ENCODE results near the gene RIOK3.
"Not testable (repeated sequence)": the region's sequence is repeated elsewhere in the genome, so short reads cannot be mapped to it uniquely, and the experiment has no call there.

RIOK3 gene

DNA sequence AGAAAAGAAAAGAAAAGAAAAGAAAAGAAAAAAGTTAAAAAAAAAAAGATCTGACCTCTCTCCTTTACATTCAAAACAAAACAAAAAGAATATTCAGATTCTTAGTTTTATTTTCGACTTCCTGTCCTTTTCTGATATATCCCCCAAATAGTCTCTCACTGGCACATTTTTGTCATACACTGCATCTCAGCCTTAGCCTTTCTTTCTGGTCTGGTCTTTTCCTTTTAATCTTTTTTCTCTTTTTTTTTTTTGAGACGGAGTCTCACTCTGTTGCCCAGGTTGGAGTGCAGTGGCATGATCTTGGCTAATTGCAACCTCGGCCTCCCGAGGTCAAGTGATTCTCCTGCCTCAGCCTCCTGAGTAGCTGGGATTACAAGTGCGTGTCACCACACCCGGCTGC is 1.6 kb upstream of the RIOK3 start:
- DNase-seq (ENCODE audit: low read depth), result no peak

DNA sequence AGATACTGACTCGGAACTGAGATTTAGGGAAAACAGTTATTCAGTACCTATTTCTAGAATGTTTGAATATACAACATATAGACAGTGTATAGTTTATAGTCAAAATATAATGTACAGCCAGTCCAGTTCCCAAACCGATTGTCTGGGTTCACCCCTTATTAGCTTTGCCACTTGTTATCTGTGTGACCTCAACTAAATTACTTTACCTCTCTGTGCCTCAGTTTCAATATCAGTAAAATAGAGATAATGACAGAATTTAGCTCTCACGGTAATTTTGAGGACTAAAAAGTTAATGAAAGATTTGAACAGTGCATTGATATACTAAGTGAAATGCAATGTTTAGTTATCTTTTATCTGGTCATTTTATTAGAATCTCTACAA is 750 bp upstream of the RIOK3 start:
- no peak for DNase-seq (ENCODE audit: low read depth)

DNA sequence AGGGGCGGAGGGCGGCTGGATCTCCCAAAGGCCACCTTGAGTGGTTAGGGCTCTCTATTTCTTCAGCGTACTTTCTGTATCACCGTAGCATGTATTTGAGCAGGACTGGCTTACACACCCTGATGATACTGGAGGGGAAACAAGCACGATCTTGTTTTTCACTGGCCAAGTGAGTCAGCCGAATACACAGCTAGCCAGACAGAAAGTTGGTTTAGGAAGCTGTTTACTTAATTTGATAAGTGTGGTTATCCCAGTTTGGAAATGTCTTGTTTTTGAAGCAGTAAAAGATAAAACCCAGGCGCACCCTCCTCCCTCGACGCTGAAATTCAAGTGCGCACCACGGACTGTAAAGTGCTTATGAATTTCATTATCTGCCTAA is 582 bp downstream of the RIOK3 start:
- DNase-seq (ENCODE audit: low read depth), result no peak

DNA sequence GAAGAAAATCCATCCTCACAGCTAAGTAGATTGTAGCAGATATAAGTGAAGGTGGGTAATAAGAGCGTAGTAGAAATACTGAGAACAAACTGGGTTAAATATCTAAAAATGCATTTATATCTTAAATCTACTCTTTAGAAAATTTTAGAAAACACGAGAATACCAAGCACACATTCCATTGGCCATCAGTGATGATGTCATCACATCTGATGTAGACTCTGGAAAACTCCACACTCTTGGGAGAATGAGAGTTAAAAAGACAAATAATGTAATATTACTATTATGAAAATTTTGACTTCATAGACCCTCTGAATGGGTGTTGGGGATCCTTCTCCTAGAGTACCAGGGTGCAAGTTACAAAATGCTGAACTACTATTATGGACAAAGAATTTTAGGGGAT is 3.7 kb downstream of the RIOK3 start:
- no peak for DNase-seq (ENCODE audit: low read depth)

DNA sequence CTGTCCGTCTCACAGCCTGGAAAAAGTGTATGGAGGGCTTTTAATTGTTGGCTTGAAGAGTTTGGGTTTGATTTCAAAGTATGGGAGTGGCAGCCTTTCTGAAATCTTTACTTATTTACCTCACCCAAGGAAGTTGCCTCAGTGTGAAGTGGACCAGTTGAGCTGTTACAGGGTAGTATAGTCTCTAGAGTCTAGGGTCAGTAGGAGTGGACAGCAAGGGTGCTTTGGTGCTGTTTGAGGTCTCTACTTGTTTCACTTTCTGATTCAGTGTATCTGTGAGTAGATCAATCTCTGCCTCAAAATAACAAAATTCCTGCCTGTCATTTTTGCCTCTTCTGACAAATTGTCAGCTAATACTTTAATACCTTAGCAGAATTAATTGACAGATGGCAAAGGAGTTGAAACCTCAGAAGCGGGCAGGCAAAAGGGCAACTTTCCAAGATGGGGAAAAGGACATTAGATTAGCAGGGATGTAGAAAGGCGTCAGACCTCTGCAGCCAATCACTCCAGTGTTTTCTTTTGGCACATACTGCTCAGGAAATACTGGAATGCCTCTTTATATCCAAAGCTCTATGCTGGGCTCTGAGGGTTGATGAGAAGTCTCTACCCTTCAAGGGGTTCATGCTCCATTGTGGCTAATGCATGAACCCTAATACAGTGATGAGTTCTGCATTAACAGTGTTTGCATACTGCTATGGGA is 5.9 kb downstream of the RIOK3 start:
- DNase-seq (ENCODE audit: low read depth), result no peak

DNA sequence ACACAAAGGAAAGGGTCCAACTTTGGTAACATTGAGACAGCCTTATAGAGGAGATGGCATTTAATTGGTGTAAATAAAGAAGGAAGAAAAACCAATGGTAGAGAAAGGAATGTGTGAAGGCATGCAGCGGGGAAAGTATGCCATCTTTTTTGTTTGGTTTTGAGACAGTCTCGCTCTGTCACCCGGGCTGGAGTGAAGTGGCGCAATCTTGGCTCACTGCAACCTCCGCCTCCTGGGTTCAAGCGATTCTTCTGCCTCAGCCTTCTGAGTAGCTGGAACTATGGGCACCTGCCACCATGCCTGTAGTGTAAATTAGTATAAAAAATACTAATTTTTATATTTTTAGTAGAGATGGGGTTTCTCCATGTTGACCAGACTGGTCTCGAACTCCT is 6.4 kb downstream of the RIOK3 start:
- DNase-seq (ENCODE audit: low read depth), result no peak

DNA sequence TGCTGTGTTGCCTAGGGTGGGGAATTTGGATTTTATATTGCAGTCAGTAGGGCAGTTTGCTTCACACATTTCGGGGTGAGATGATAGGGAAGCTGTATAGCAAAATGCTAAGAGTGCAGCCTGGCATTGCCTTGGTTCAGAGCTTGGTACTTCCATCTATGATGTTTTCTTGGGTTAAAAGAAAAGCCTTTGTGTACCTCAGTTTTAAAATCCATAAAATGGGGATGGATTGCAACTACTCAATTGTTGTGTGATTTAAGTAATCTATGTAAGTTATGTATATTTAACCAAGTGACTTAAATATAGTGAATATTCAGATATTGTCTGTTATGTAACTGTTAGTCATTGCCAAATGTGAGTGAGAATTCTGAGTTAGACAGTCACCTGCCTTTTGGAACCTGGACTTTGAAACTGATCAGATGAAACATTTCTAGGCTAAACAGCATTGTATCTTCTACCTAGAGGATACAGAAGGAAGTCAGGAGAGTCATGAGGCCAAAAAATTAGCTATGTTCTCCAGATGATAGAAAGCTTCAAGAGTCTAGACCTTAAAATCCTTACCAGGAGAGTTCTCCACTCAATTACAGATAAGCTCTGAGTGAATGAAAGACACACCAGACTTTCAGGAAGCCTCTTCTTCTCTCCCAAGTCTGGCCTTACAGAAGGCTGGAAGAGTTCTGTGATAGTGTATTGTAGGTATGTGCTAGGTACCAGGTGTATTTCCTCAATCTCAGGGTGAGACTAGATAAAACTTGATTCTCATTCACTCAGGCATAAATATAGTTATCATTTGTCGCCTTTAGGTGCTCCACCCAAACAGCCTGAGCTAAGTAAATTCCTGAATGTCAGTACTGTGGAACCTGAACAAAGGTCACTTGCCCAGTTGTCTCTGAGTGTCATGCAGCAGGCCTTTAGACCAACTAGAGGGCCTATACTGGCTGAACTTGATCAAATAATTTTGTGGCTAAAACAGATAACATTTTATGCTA is 7.5 kb downstream of the RIOK3 start:
- DNase-seq (ENCODE audit: low read depth), result no peak

DNA sequence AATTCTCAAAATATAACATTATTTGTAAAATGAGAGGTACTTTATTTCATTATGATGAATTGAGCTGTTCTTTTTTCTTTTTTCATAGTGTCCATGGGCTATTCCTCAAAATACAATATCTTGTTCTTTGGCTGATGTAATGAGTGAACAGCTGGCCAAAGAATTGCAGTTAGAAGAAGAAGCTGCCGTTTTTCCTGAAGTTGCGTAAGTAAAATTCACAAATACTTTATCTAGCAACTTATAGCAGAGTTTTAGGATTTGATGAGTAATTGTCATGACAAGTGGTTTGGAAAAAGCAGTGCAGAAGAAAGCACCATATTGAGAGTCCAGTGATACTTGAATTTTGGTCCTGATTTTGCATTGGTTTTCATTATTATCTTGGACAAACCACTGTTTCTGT is 9.8 kb downstream of the RIOK3 start:
- no peak for DNase-seq (ENCODE audit: low read depth)

DNA sequence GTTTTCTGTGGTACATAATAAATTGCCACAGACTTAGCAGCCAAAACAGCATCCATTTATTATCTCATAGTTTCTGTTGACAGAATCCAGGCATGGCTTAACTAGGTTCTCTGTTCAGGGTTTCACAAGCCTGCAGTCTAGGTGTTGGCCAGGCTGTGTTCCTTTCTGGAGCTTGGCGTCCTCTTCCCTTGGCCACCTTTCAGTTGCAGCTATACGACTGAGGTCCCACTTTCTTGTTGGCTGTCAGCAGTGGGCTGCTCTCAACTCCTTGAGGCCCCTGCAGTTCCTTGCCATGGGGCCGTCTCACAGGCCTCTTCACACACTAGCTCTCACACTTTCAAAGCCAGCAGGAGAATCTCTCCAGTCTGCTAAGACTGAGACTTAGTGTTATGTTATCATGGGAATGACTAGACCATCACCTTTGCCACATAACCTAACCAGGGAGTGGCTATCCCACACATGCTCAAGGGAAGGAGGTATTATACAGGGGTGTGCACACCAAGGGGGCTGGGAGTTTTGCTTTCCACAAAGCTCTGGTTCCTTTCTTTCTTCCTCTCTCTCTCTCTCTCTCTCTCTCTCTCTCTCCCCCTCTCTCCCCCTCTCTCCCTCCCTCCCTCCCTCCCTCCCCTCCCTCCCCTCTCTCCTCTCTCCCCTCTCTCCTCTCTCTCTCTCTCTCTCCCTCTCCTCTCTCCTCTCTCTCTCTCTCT is 15.8 kb downstream of the RIOK3 start:
- DNase-seq (ENCODE audit: low read depth), result no peak

DNA sequence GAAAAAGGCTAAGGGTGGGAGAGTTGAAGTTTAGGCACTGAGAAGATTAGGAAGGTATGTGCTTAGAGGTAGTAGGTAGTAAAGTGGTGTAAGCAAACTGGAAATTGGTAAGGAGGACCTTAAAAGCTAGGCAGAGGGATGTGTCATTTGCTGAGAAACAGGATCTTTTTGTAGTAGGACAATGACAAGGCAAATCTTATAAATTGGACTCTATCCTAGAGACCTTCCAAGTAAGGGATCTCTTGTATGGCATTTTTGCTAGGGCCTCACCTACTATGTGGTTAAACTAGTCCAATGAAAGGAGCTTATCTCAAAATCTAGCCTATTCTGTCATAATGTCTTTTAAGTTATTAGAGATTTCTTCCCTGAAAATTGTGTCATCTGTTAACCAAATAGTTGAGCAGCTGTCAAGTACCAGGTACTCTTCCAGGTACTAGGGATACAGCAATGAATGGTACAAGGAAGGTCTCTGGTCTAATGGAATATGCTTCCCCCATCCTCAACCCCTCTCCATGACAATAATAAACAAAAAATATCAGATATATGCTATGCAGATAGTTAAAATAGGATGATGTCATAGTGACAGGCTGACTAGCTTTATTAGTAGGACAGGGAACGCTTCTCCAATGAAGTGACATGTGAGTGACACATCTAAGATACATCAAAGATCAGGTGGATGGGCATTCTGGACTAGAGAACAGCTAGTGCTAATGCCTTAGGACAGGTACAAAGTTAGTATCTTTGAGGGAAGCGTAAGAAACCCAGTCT is 17.7 kb downstream of the RIOK3 start:
- DNase-seq (ENCODE audit: low read depth), result no peak

DNA sequence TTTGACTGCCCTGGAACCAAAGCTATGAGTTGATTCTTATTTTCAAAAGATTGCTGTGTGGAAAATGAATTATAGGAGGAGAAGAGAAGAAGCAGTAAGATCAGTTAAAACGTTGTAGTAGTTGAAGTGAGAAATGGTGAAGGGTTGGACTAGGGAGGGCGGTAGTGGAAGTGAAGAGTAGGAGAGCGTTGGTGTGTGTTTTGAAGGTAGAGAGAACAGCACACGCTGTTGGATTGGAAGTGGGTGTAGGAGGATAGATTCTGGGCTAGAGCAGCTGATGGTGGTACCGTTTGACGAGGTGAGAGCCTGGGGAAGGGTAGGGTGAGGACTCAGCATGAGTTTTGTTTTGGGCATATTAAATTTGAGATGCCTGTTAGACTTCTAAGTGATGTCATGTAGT is 18.4 kb downstream of the RIOK3 start:
- DNase-seq (ENCODE audit: low read depth), result no peak

DNA sequence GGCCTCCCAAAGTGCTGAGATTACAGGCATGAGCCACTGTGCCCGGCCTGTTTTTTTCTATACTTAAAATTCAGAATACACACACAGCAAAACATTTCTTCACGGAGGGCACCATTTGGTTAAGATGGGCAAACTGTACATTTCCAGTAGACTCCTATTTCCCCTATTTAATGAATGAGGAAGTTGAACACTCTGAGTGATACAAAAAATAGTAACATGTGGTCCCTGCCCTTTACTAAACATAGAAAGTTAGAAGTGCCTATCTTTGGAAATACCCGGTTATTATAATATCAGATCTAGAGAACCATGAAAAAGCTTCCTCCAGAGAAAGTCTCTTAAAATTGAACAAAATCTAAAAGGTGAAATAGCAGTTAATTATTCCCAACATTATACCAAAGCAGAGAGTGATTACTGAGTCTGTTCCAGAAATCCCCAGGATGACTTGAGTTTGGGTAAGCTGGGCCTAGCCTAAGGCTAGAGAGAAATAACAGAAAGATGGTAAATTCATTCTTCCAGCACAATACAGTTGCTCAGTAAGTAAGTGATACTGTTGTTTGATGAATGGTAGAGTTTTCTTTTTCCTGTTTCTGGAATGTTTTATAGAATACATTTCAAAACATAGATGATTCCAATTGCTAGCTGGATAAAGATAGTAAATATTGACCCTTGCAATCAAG is 26.9 kb downstream of the RIOK3 start:
- no peak for DNase-seq (ENCODE audit: low read depth)

DNA sequence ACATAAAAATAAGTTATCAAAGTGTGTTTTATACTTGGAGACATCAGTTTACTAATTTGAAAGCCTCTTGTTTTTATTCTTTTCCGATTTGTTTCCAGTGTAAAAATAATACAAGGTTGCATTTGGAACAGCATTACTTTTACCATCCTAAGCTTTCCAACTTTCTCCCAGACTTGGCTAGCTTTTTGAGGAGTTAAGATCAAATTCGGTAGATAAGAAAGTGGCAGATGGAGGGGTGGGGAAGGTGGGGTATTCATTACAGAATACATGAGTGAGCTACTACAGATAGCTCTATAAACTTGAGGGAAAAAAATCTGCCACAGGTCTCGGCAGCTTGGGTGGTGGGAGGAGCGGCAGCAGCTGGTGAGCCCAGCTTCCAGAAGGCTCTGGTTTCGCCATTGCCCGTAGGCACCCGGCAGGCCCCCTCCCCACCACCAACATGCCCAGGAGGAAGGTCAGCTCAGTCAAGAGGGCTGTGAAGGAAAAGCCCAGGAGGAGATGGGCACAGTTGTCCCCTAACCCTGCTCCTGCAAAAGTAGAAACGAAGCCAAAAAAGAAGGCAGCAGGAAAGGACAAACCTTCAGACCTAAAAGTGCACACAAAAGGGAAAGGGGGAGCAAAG is 31.6 kb downstream of the RIOK3 start:
- no peak for DNase-seq (ENCODE audit: low read depth)

DNA sequence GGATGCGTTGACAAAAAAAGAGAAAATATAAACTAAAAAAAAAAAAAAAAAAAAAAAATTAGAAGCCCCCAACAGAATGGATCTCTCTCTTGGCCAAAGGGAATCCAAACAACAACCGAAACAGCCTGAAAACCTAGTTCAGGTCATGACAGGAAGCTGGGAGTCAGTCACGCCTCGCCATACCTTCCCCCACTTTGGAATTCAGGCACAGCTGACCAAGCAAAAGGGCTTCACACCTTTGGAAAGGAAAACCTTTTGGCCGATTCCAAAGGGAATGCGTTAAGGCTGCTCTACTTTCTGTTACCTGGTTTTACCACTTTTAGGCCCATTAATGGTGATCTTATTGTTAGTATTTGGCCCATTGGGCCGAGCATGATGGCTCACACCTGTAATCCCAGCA is 32.3 kb downstream of the RIOK3 start:
- DNase-seq (ENCODE audit: low read depth), result no peak

DNA sequence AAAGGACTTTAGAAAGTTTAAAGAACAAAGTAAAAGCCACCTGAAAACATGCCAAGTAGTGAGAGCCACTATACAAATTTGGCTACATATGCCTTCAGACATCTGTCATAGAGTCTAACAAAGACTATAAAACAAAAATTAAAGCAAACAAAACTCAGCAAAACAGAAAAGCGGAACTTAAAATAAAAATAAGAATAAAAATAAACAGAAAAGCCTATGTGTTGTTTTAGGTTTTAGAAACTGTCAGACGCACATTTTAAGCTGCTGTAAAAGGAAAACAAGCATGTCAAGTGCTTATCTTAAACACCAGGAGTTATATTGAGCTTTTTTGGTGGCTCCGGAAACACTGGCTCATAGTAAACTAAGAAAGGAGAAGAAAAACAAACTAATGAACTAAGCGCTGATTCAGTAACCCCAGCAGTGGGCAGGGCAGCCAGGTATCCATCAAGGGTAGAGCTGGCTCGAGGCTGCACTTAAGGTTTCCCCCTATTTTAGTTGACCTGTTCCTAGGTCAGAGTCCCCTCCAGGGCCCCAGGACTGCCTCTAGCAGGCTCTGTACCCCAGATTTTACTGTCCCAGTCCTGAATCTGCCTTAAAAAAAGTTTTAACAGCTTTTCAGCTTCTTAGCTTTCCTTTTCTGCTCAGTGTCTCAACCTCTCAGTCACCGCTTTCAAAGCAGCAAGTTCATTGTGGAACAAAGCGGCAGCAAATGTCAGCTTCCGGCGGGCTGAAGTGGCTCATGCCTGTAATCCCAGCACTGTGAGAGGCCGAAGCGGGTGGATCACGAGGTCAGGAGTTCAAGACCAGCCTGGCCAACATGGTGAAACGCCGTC is 34.9 kb downstream of the RIOK3 start:
- DNase-seq (ENCODE audit: low read depth), result peak; percentile 25

DNA sequence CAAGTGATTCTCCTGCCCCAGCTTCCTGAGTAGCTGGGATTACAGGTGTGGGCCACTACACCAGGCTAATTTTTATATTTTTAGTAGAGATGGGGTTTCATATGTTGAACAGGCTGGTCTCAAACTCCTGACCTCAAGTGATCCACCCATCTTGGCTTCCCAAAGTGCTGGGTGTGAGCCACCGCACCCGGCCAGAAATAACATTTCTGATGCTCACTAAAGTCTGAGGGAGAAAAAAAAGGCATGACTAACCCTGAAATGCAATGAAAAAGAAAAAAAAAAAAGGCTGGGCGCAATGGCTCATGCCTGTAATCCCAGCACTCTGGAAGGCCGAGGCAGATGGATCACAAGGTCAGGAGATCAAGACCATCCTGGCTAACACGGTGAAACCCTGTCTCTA is 36.5 kb downstream of the RIOK3 start:
- DNase-seq (ENCODE audit: low read depth), result not testable (repeated sequence)

DNA sequence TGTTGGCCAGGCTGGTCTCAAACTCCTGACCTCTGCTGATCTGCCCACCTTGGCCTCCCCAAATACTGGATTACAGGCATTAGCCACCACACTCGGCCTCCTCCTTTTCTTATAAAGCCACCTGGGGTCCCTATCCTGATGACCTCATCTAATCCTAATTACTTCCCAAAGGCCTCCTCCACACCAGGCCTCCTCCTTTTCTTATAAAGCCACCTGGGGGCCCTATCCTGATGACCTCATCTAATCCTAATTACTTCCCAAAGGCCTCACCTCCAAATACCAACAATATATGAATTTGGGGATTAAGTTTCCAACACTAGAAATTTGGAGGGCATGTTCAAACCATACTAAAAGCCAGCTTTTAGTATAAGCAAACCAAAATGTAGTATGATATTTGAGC is 40.6 kb downstream of the RIOK3 start:
- no peak for DNase-seq (ENCODE audit: low read depth)

DNA sequence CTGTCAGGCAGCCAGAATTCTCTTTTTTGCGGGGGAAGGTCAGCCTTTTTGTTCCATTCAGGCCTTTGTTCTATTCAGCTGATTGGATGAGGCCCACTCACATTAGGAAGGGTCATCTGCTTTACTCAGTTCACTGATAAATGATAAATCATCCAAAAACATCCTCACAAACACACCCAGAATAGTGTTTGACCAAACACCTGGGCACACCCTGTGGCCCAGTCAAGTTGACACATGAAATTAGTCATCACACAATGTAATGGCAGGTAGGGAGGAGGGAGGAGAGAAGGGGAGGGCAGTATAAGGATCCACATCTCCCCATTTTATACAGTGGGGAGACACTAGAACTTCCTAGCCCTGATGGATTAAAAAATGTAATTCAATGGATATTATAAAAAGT is 41.9 kb downstream of the RIOK3 start:
- no peak for DNase-seq (ENCODE audit: low read depth)

DNA sequence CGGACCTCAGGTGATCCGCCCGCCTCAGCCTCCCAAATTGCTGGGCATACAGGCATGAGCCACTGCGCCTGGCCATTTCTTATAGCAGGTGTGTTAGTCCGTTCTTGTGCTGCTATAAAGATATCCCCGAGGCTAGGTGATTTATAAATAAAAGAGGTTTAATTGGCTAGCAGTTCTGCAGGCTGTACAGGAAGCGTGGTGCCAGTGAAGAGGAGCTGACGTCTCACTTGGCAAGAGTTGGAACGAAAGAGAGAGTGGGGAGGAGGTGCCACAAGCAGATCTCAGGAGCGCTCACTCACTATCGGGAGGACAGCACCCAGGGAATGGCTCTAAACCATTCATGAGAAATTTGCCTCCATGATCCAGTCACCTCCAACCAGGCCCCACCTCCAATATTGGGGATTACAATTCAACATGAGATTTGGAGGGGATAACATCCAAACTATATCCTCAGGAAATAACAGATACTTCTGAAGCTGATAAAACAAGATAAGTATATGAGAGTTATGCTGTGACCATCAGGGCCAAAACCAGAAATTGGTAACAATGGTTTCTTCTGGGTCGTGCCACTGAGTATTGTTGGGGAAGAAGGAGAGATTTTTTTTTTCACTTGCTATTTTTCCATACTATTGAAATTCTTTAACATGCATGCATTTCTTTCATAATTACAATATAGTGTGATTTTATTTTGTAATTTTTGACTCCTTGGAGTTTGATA is 42.8 kb downstream of the RIOK3 start:
- no peak for DNase-seq (ENCODE audit: low read depth)

DNA sequence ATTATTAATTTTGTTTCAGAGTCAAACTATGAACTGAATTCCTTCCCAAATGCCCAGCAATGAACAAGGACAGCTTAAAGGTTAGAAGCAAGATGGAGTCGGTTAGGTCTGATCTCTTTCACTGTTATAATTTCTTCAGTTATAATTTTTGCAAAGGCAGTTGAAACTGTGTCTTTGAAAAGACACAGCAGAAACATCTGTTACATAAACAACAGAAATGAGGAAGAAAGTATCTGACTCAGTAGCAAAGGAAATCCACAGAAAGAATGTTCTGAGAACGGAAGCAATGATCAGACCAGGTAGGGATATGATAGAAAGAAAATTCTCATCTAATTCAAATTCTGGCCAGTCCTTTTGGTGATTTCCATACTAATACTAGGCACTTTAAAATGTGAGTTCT is 45.0 kb downstream of the RIOK3 start:
- no peak for DNase-seq (ENCODE audit: low read depth)

Measured in stimulated activated CD8-positive, alpha-beta memory T cell treated with anti-CD3 and anti-CD28 coated beads, Interleukin-12 subunit alpha, Interleukin-12 subunit beta, amount 100 ng/mL, for 1 hour (primary cell).